Erythroblast (primary cell): ENCODE data around the gene MTCL1.

Experiments
- GATA1 ChIP-seq: IDR thresholded peaks from 2 replicates; pipeline ENCODE4 v1.6.1; 2011; ENCODE audit warnings: low read depth, mild to moderate bottlenecking, control low read depth, low read length, moderate library complexity
- POLR2A ChIP-seq: IDR thresholded peaks from 2 replicates; pipeline ENCODE4 v1.6.1; 2011; ENCODE audit warnings: mild to moderate bottlenecking, low read length

DNA sequence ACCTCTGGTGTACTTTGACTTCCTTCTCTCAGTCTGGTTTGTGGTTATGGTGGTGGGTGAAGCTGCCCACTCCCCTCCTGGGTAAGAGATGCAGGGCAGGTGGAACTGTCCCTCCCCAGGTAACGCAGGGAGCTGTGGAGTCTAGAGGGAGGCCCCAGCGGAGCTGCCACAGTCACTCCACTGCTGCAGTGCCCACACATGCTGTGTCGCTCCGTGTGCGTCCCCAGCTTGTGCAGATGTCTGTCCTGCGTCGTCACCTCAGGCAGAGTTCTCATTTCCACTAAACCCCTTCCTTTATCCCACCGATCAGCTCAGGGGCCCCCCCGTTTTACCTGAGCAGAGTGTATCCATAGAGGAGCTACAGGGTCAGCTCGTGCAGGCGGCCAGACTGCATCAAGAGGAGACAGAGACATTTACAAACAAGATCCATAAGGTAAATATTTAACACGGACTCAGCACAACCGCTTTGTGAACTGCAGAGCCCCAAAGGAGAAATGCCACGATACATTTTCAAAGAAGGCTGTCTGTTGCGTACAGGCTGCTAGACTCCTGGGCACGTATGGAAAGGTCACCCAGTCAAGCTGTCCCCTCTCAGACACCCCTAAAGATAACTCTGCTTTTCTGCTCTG is 87.4 kb downstream of the MTCL1 start:
- TF ChIP-seq POLR2A: no peak
- TF ChIP-seq GATA1: no peak
